SU-DHL-6 (cell line): ENCODE results near the gene RABEP2.

Experiments used
- H2AFZ ChIP-seq: fragments of 200-600 bp; sonication (generic); 2 replicates; pipeline ENCODE4 v1.6.1; 2014; ENCODE audit warnings: low read depth, mild to moderate bottlenecking, moderate library complexity, mixed read lengths, antibody characterized with exemption, low read length; ENCODE audit not compliant: severe bottlenecking
- H3F3A ChIP-seq: fragments of 200-600 bp; shearing (Covaris generic); 2 replicates; pipeline ENCODE4 v1.6.0; 2016; ENCODE audit warnings: antibody characterized with exemption, mild to moderate bottlenecking; ENCODE audit not compliant: insufficient read depth
- H3K27ac ChIP-seq: fragments of 200-600 bp; sonication (generic); 2 replicates; pipeline ENCODE4 v1.5.1; 2016; ENCODE audit warnings: low read depth, mild to moderate bottlenecking, low read length, moderate library complexity, mixed read lengths
- H3K27me3 ChIP-seq: fragments of 200-600 bp; sonication (generic), shearing (Covaris generic); 2 replicates; pipeline ENCODE4 v1.6.0; 2014; ENCODE audit warnings: mild to moderate bottlenecking, low read length
- H3K36me3 ChIP-seq: fragments of 200-600 bp; sonication (generic); 2 replicates; pipeline ENCODE4 v1.6.1; 2014; ENCODE audit warnings: mild to moderate bottlenecking, low read length, mixed read lengths
- H3K4me2 ChIP-seq: fragments of 300-600, 200-600 bp; shearing (Covaris generic), sonication (generic); 2 replicates; pipeline ENCODE4 v1.6.0; 2014; ENCODE audit warnings: low read length, low read depth, mild to moderate bottlenecking; ENCODE audit not compliant: poor library complexity, severe bottlenecking
- H3K4me3 ChIP-seq: fragments of 200-600 bp; sonication (generic); 2 replicates; pipeline ENCODE4 v1.5.1; 2014; ENCODE audit warnings: antibody characterized with exemption, low read length, mild to moderate bottlenecking, mixed read lengths; ENCODE audit not compliant: insufficient read depth, poor library complexity, severe bottlenecking
- H3K79me2 ChIP-seq: fragments of 200-600 bp; sonication (generic); 2 replicates; pipeline ENCODE4 v1.6.1; 2014; ENCODE audit warnings: mild to moderate bottlenecking, low read length, moderate library complexity; ENCODE audit not compliant: insufficient read depth
- H3K9ac ChIP-seq: fragments of 200-600 bp; sonication (generic); 2 replicates; pipeline ENCODE4 v1.7.0; 2014; ENCODE audit warnings: mild to moderate bottlenecking, low read length
- H3K9me2 ChIP-seq: fragments of 200-600 bp; sonication (generic); replicated peaks from 2 replicates; pipeline ENCODE4 v1.6.1; 2014; ENCODE audit warnings: low read length; ENCODE audit not compliant: insufficient read depth
- H3K9me3 ChIP-seq: fragments of 200-600 bp; sonication (generic); 2 replicates; pipeline ENCODE4 v1.6.1; 2014; ENCODE audit warnings: low read length, mixed read lengths; ENCODE audit not compliant: insufficient read depth
- H4K20me1 ChIP-seq: fragments of 200-600 bp; sonication (generic); 2 replicates; pipeline ENCODE4 v1.6.1; 2014; ENCODE audit warnings: low read depth, mild to moderate bottlenecking, antibody characterized with exemption, low read length, moderate library complexity, mixed read lengths
- EZH2phosphoT487 ChIP-seq: fragments of 200-600 bp; sonication (generic), shearing (Covaris generic); conservative IDR thresholded peaks from 2 replicates; pipeline ENCODE4 v1.6.1; 2018; ENCODE audit warnings: mild to moderate bottlenecking, antibody characterized with exemption, low read length, moderate library complexity, mixed read lengths
- TF ChIP-seq, protein P1 (sequence below): fragments of 200-600 bp; sonication (generic); IDR thresholded peaks from one replicate; pipeline ENCODE4 v1.5.1; 2017; ENCODE audit warnings: antibody characterized with exemption, mild to moderate bottlenecking, low read length, moderate library complexity; ENCODE audit not compliant: insufficient read depth, poor library complexity, severe bottlenecking

Gene RABEP2

GRCh38 chr16:28938721-28939120 is 13.7 kb upstream of the RABEP2 start:
- Histone ChIP-seq H3K4me3 (no peak overlapping the region), H2AFZ (no peak overlapping the region), H4K20me1 (no peaks in the 10 kb centered on the region), H3K27ac (no peak overlapping the region), H3K9me2 (no peaks in the 10 kb centered on the region), H3K79me2 (no peaks in the 10 kb centered on the region), H3K27me3 (no peaks in the 10 kb centered on the region), H3K36me3 (peaks cover 5% of the 10 kb centered on the region; the same call in 1 of the 2 replicates), H3K9me3 (no peaks in the 10 kb centered on the region), H3F3A (peaks cover 8% of the 10 kb centered on the region; the same call in 1 of the 2 replicates), H3K4me2 (no peak overlapping the region), H3K9ac (no peak overlapping the region)
- TF ChIP-seq, protein P1, sequence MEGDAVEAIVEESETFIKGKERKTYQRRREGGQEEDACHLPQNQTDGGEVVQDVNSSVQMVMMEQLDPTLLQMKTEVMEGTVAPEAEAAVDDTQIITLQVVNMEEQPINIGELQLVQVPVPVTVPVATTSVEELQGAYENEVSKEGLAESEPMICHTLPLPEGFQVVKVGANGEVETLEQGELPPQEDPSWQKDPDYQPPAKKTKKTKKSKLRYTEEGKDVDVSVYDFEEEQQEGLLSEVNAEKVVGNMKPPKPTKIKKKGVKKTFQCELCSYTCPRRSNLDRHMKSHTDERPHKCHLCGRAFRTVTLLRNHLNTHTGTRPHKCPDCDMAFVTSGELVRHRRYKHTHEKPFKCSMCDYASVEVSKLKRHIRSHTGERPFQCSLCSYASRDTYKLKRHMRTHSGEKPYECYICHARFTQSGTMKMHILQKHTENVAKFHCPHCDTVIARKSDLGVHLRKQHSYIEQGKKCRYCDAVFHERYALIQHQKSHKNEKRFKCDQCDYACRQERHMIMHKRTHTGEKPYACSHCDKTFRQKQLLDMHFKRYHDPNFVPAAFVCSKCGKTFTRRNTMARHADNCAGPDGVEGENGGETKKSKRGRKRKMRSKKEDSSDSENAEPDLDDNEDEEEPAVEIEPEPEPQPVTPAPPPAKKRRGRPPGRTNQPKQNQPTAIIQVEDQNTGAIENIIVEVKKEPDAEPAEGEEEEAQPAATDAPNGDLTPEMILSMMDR: no peak

DNA sequence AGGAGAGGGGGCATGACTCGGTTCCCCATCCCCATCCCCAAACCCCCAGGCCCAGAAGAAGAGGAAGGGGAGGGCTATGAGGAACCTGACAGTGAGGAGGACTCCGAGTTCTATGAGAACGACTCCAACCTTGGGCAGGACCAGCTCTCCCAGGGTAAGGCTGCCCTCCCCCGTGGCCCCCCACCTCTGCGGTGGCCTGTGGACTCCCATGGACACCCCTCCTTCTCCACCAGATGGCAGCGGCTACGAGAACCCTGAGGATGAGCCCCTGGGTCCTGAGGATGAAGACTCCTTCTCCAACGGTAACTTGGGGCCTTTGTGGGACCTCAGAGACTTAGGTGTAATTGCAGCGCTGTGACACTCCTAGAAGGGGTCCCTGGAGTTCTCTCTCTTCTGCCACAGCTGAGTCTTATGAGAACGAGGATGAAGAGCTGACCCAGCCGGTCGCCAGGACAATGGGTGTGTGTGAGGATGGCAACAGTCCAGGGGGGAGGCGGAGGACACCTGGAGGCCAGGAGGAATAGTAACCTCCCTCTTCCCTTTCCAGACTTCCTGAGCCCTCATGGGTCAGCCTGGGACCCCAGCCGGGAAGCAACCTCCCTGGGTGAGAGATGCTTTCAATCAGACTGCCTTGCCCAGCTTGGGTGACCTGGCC is 12.3 kb upstream of the RABEP2 start:
- Histone ChIP-seq H4K20me1 (no peaks in the 10 kb centered on the region), H3K9me2 (no peaks in the 10 kb centered on the region), H3K4me3 (no peak overlapping the region), H3K9me3 (no peaks in the 10 kb centered on the region), H3K79me2 (peaks cover 11% of the 10 kb centered on the region), H3K9ac (no peak overlapping the region), H2AFZ (no peak overlapping the region), H3K36me3 (peaks cover 5% of the 10 kb centered on the region; the same call in 1 of the 2 replicates), H3K27ac (no peak overlapping the region), H3F3A (peaks cover 4% of the 10 kb centered on the region; the same call in 1 of the 2 replicates), H3K27me3 (no peaks in the 10 kb centered on the region), H3K4me2 (no peak overlapping the region)
- no peak for TF ChIP-seq EZH2phosphoT487
- TF ChIP-seq, protein P1: no peak

- Histone ChIP-seq H3K27ac (no peak overlapping the region), H3F3A (peaks cover 7% of the 10 kb centered on the region; the same call in 1 of the 2 replicates), H3K9me3 (no peaks in the 10 kb centered on the region), H3K27me3 (no peaks in the 10 kb centered on the region), H2AFZ (no peak overlapping the region), H3K79me2 (peaks cover 16% of the 10 kb centered on the region), H3K4me3 (no peak overlapping the region), H4K20me1 (no peaks in the 10 kb centered on the region), H3K9ac (no peak overlapping the region), H3K4me2 (no peak overlapping the region), H3K36me3 (peaks cover 5% of the 10 kb centered on the region; the same call in 1 of the 2 replicates), H3K9me2 (no peaks in the 10 kb centered on the region)
- no peak for TF ChIP-seq EZH2phosphoT487
- TF ChIP-seq, protein P1: no peak
Measured at GRCh38 chr16:28936784-28937155, 11.7 kb upstream of the RABEP2 start.
